HepG2 (cell line): ENCODE results near the gene CST3. TPM values are rescaled to one million over a fixed set of nuclear protein-coding genes. Genes with fewer than 3 reads are reported as not detected.

Source experiments
- ARHGAP35 ChIP-seq: sonication (generic); formaldehyde crosslinking; IDR thresholded peaks from 2 replicates; pipeline ENCODE4 v1.9.0; 2022; ENCODE audit warnings: mild to moderate bottlenecking, inconsistent platforms, moderate library complexity, missing genetic modification reagents, borderline replicate concordance
- CBFB ChIP-seq: sonication (generic); formaldehyde crosslinking; IDR thresholded peaks from 2 replicates; pipeline ENCODE4 v1.4.0; 2020; ENCODE audit warnings: missing genetic modification reagents
- CBX1 ChIP-seq: IDR thresholded peaks from one replicate; pipeline ENCODE4 v1.6.1; 2016; ENCODE audit warnings: antibody characterized with exemption, low read depth
- ETV6 ChIP-seq: sonication (generic); formaldehyde crosslinking; conservative IDR thresholded peaks from 2 replicates; pipeline ENCODE4 v1.4.0; 2020; ENCODE audit warnings: missing genetic modification reagents
- HDAC2 ChIP-seq: sonication (generic); formaldehyde crosslinking; IDR thresholded peaks from 2 replicates; pipeline ENCODE4 v1.4.0; 2020; ENCODE audit warnings: missing genetic modification reagents
- HOXA3 ChIP-seq: sonication (generic); formaldehyde crosslinking; IDR thresholded peaks from 2 replicates; pipeline ENCODE4 v1.5.0; 2020; ENCODE audit warnings: missing genetic modification reagents
- KDM5B ChIP-seq: sonication (generic); formaldehyde crosslinking; IDR thresholded peaks from 2 replicates; pipeline ENCODE4 v1.4.0; 2020; ENCODE audit warnings: missing genetic modification reagents, mild to moderate bottlenecking, borderline replicate concordance
- MED8 ChIP-seq: sonication (generic); formaldehyde crosslinking; IDR thresholded peaks from 2 replicates; pipeline ENCODE4 v1.8.1; 2023; ENCODE audit warnings: mild to moderate bottlenecking, missing genetic modification reagents; ENCODE audit not compliant: insufficient replicate concordance
- PAX8 ChIP-seq: sonication (generic); formaldehyde crosslinking; IDR thresholded peaks from 2 replicates; pipeline ENCODE4 v1.8.0; 2022; ENCODE audit warnings: mild to moderate bottlenecking, missing genetic modification reagents, borderline replicate concordance
- TCF7 ChIP-seq: sonication (generic); IDR thresholded peaks from 2 replicates; pipeline ENCODE4 v1.6.1; 2016; ENCODE audit warnings: antibody characterized with exemption, low read depth
- ZBTB21 ChIP-seq: sonication (generic); formaldehyde crosslinking; IDR thresholded peaks from 2 replicates; pipeline ENCODE4 v1.4.0; 2020; ENCODE audit warnings: missing genetic modification reagents
- ZBTB38 ChIP-seq: sonication (generic); formaldehyde crosslinking; IDR thresholded peaks from 2 replicates; pipeline ENCODE4 v1.5.1; 2020; ENCODE audit warnings: mild to moderate bottlenecking, missing genetic modification reagents
- ZNF839 ChIP-seq: sonication (generic); formaldehyde crosslinking; IDR thresholded peaks from 2 replicates; pipeline ENCODE4 v1.4.0; 2020; ENCODE audit warnings: missing genetic modification reagents, mild to moderate bottlenecking, borderline replicate concordance
- polyA plus RNA-seq, 8 experiments: library from polyadenylated mRNA; depleted of rRNA in 3 of 8; stranded (reverse) in 7 of 8; unstranded in 1 of 8; fragments of >200 nt; fragmentation: Illumina TruSeq in 4 of 8; extraction: Trizol in 4 of 8; gene quantifications; 2 replicates each; pipeline versions ENCODE4 v1.2.1 to v1.2.3, GENCODE V29; 2011 to 2016; ENCODE audit warnings: low read depth in 4 of 8, missing spikeins in 1 of 8, mixed read lengths in 1 of 8; ENCODE audit not compliant: insufficient read depth in 1 of 8
- total RNA-seq, 5 experiments: library from RNA; depleted of rRNA; stranded (reverse); fragments of >200 nt; fragmentation: Illumina TruSeq; extraction: Trizol; gene quantifications; 2 replicates each; pipeline ENCODE4 v1.2.3, GENCODE V29; 2016; ENCODE audit warnings: low read depth in 1 of 5
- TF ChIP-seq, protein P1 (sequence below): sonication (generic); formaldehyde crosslinking; IDR thresholded peaks from 2 replicates; pipeline ENCODE4 v1.5.1; 2020; ENCODE audit warnings: mild to moderate bottlenecking, missing genetic modification reagents, moderate library complexity
- TF ChIP-seq, protein P2 (sequence below): sonication (generic); formaldehyde crosslinking; conservative IDR thresholded peaks from 2 replicates; pipeline ENCODE4 v1.8.0; 2022; ENCODE audit warnings: mild to moderate bottlenecking, moderate library complexity, missing genetic modification reagents
- TF ChIP-seq, protein P3 (sequence below): sonication (generic); formaldehyde crosslinking; IDR thresholded peaks from 2 replicates; pipeline ENCODE4 v1.4.0; 2020; ENCODE audit warnings: missing genetic modification reagents
- TF ChIP-seq, protein P4 (sequence below): sonication (generic); IDR thresholded peaks from 2 replicates; pipeline ENCODE4 v1.6.1; 2016; ENCODE audit warnings: low read depth, borderline replicate concordance

Gene CST3
- total and polyA plus RNA-seq, 2 of the 13 experiments (the other 11 are each of a cell fraction or from before 2014, with no cell fraction given): 690 to 1,005 TPM

DNA sequence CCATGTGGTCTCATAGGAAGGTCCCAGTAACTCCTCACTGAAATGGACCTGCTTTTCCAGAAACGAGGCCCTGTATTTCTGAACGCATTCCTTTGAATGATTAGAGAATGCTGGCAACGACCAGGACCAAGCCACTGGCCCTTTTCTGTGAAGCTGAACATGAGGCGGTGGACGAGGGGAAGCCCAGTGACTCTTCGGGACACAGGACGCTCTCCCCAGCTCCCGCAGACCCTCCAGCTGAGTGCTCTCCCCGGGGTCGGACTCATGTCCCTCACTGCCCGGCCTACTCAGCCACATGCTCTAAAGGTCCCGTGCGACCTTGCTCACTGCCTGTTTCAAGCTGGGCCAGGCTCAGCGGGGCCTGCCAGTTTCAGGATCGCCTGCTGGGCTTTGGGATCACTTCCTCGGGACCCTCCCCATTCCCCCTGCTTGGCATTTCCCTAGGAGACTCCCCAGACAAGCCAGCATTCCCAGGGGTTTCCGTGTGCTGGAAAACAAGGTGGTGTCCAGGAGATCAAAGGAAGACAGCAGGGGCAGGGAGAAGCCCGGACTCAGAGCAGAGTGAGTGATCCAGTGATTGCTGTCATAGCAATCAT lies 29.4 kb downstream of the CST3 start (continued):
- TF ChIP-seq, protein P1, sequence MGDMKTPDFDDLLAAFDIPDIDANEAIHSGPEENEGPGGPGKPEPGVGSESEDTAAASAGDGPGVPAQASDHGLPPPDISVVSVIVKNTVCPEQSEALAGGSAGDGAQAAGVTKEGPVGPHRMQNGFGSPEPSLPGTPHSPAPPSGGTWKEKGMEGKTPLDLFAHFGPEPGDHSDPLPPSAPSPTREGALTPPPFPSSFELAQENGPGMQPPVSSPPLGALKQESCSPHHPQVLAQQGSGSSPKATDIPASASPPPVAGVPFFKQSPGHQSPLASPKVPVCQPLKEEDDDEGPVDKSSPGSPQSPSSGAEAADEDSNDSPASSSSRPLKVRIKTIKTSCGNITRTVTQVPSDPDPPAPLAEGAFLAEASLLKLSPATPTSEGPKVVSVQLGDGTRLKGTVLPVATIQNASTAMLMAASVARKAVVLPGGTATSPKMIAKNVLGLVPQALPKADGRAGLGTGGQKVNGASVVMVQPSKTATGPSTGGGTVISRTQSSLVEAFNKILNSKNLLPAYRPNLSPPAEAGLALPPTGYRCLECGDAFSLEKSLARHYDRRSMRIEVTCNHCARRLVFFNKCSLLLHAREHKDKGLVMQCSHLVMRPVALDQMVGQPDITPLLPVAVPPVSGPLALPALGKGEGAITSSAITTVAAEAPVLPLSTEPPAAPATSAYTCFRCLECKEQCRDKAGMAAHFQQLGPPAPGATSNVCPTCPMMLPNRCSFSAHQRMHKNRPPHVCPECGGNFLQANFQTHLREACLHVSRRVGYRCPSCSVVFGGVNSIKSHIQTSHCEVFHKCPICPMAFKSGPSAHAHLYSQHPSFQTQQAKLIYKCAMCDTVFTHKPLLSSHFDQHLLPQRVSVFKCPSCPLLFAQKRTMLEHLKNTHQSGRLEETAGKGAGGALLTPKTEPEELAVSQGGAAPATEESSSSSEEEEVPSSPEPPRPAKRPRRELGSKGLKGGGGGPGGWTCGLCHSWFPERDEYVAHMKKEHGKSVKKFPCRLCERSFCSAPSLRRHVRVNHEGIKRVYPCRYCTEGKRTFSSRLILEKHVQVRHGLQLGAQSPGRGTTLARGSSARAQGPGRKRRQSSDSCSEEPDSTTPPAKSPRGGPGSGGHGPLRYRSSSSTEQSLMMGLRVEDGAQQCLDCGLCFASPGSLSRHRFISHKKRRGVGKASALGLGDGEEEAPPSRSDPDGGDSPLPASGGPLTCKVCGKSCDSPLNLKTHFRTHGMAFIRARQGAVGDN (CRISPR knock-in tag): peak; percentile 90
- TF ChIP-seq ZNF839 (0 out of 2 replicates have a peak, but pooled peaks have one; percentile 43), HOXA3 (CRISPR knock-in tag) (0 out of 2 replicates have a peak, but pooled peaks have one; percentile 15), CBFB (0 out of 2 replicates have a peak, but pooled peaks have one; percentile 30), MED8 (CRISPR knock-in tag) (no peak), ZBTB21 (CRISPR knock-in tag) (0 out of 2 replicates have a peak, but pooled peaks have one; percentile 17), TCF7 (peak; percentile 68; the same call in 1 of the 2 replicates), PAX8 (CRISPR knock-in tag) (no peak), KDM5B (CRISPR knock-in tag) (0 out of 2 replicates have a peak, but pooled peaks have one; percentile 36), ETV6 (peak; percentile 66; the same call in 1 of the 2 replicates), ZBTB38 (no peak), CBX1 (peak; percentile 5), HDAC2 (CRISPR knock-in tag) (peak; percentile 18; the same call in 1 of the 2 replicates), ARHGAP35 (CRISPR knock-in tag) (no peak)
- TF ChIP-seq, protein P2, sequence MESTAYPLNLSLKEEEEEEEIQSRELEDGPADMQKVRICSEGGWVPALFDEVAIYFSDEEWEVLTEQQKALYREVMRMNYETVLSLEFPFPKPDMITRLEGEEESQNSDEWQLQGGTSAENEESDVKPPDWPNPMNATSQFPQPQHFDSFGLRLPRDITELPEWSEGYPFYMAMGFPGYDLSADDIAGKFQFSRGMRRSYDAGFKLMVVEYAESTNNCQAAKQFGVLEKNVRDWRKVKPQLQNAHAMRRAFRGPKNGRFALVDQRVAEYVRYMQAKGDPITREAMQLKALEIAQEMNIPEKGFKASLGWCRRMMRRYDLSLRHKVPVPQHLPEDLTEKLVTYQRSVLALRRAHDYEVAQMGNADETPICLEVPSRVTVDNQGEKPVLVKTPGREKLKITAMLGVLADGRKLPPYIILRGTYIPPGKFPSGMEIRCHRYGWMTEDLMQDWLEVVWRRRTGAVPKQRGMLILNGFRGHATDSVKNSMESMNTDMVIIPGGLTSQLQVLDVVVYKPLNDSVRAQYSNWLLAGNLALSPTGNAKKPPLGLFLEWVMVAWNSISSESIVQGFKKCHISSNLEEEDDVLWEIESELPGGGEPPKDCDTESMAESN (CRISPR knock-in tag): no peak
- TF ChIP-seq, protein P3, sequence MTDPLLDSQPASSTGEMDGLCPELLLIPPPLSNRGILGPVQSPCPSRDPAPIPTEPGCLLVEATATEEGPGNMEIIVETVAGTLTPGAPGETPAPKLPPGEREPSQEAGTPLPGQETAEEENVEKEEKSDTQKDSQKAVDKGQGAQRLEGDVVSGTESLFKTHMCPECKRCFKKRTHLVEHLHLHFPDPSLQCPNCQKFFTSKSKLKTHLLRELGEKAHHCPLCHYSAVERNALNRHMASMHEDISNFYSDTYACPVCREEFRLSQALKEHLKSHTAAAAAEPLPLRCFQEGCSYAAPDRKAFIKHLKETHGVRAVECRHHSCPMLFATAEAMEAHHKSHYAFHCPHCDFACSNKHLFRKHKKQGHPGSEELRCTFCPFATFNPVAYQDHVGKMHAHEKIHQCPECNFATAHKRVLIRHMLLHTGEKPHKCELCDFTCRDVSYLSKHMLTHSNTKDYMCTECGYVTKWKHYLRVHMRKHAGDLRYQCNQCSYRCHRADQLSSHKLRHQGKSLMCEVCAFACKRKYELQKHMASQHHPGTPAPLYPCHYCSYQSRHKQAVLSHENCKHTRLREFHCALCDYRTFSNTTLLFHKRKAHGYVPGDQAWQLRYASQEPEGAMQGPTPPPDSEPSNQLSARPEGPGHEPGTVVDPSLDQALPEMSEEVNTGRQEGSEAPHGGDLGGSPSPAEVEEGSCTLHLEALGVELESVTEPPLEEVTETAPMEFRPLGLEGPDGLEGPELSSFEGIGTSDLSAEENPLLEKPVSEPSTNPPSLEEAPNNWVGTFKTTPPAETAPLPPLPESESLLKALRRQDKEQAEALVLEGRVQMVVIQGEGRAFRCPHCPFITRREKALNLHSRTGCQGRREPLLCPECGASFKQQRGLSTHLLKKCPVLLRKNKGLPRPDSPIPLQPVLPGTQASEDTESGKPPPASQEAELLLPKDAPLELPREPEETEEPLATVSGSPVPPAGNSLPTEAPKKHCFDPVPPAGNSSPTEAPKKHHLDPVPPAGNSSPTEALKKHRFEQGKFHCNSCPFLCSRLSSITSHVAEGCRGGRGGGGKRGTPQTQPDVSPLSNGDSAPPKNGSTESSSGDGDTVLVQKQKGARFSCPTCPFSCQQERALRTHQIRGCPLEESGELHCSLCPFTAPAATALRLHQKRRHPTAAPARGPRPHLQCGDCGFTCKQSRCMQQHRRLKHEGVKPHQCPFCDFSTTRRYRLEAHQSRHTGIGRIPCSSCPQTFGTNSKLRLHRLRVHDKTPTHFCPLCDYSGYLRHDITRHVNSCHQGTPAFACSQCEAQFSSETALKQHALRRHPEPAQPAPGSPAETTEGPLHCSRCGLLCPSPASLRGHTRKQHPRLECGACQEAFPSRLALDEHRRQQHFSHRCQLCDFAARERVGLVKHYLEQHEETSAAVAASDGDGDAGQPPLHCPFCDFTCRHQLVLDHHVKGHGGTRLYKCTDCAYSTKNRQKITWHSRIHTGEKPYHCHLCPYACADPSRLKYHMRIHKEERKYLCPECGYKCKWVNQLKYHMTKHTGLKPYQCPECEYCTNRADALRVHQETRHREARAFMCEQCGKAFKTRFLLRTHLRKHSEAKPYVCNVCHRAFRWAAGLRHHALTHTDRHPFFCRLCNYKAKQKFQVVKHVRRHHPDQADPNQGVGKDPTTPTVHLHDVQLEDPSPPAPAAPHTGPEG: no peak
- TF ChIP-seq, protein P4, sequence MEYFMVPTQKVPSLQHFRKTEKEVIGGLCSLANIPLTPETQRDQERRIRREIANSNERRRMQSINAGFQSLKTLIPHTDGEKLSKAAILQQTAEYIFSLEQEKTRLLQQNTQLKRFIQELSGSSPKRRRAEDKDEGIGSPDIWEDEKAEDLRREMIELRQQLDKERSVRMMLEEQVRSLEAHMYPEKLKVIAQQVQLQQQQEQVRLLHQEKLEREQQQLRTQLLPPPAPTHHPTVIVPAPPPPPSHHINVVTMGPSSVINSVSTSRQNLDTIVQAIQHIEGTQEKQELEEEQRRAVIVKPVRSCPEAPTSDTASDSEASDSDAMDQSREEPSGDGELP: peak; percentile 25; the same call in 1 of the 2 replicates
